ENCODE data around the gene MKLN1. TPM values are rescaled to one million over a fixed set of nuclear protein-coding genes. Genes with fewer than 3 reads are reported as not detected.

Gene MKLN1
- 77.0 TPM for total RNA-seq
- 24.4 TPM for polyA plus RNA-seq (ENCODE audit: insufficient read depth, low read depth, low replicate concordance)
- long read RNA-seq, donor 1, full-length matches to known transcripts, result 4 of 4 reads
- long read RNA-seq, donor 1, partial matches to known transcripts, result 0 of 4 reads
- long read RNA-seq, donor 1, other reads (novel, unspliced or antisense), result 0 of 4 reads
- long read RNA-seq, donor 2, full-length matches to known transcripts, result 5 of 5 reads
- long read RNA-seq, donor 2, partial matches to known transcripts, result 0 of 5 reads
- long read RNA-seq, donor 2, other reads (novel, unspliced or antisense), result 0 of 5 reads
- long read RNA-seq, donor 3, full-length matches to known transcripts, result 3 of 891 reads
- long read RNA-seq, donor 3, partial matches to known transcripts, result 875 of 891 reads
- long read RNA-seq, donor 3, other reads (novel, unspliced or antisense), result 13 of 891 reads
- long read RNA-seq, donor 4, full-length matches to known transcripts, result 7 of 12 reads
- long read RNA-seq, donor 4, partial matches to known transcripts, result 5 of 12 reads
- long read RNA-seq, donor 4, other reads (novel, unspliced or antisense), result 0 of 12 reads
- long read RNA-seq, donor 5, full-length matches to known transcripts, result 1 of 1 reads
- long read RNA-seq, donor 5, partial matches to known transcripts, result 0 of 1 reads
- long read RNA-seq, donor 5, other reads (novel, unspliced or antisense), result 0 of 1 reads
- long read RNA-seq, donor 6, full-length matches to known transcripts, result 3 of 58 reads
- long read RNA-seq, donor 6, partial matches to known transcripts, result 50 of 58 reads
- long read RNA-seq, donor 6, other reads (novel, unspliced or antisense), result 5 of 58 reads
- long read RNA-seq, donor 7, full-length matches to known transcripts, result 15 of 50 reads
- long read RNA-seq, donor 7, partial matches to known transcripts, result 5 of 50 reads
- long read RNA-seq, donor 7, other reads (novel, unspliced or antisense), result 30 of 50 reads
- long read RNA-seq, donor 8, full-length matches to known transcripts, result 2 of 2 reads
- long read RNA-seq, donor 8, partial matches to known transcripts, result 0 of 2 reads
- long read RNA-seq, donor 8, other reads (novel, unspliced or antisense), result 0 of 2 reads
- long read RNA-seq, donor 9, full-length matches to known transcripts, result 3 of 3 reads
- long read RNA-seq, donor 9, partial matches to known transcripts, result 0 of 3 reads
- long read RNA-seq, donor 9, other reads (novel, unspliced or antisense), result 0 of 3 reads
- long read RNA-seq, donor 10, full-length matches to known transcripts, result 6 of 644 reads
- long read RNA-seq, donor 10, partial matches to known transcripts, result 586 of 644 reads
- long read RNA-seq, donor 10, other reads (novel, unspliced or antisense), result 52 of 644 reads

- intact Hi-C loops (cut with DNase I), result no loop called here
- peak within 1 kb of the TSS; percentile 84 to 96 (median 89) for H3K9ac ChIP-seq (ENCODE audit: low read length in 3 of 3)
- no peak for FAIRE-seq
- H3K9me3 ChIP-seq (ENCODE audit: control insufficient read depth in 2 of 3, insufficient read depth in 1 of 3, low read length in 3 of 3), result no peaks in the 10 kb centered on the region
- H3K4me1 ChIP-seq (ENCODE audit: control insufficient read depth in 2 of 3, insufficient read depth in 2 of 3, low read depth in 1 of 3, low read length in 3 of 3), result peaks cover 0 to 24% (median 18%) of the 10 kb centered on the region in 3 donors
- no peaks in the 10 kb centered on the region for H3K27me3 ChIP-seq (ENCODE audit: control insufficient read depth, insufficient read depth, low read length)
- peak within 1 kb of the TSS; percentile 98 to 99 for H3K27ac ChIP-seq (ENCODE audit: low read depth in 2 of 2, low read length in 2 of 2)
- peak; percentile 92 to 97 (median 96) for DNase-seq
- H3K4me3 ChIP-seq (ENCODE audit: low read length in 3 of 3), result peak within 1 kb of the TSS; percentile 76 to 89 (median 88)
- TF ChIP-seq CTCF (IDR thresholded peaks at IDR 0.05; ENCODE audit: borderline replicate concordance, extremely low read depth, insufficient read depth), result no peak
- peaks cover 0 to 4% (median 0%) of the 10 kb centered on the region in 3 donors for H3K36me3 ChIP-seq (ENCODE audit: control insufficient read depth in 2 of 3, insufficient read depth in 3 of 3, low read length in 3 of 3)
Measured at GRCh38 chr7:131327626-131328376, at the start of gene MKLN1. Gene MKLN1, plus strand, starts transcription at chr7:131327876. Its CDS starts 24 bp downstream, at chr7:131327900.

GRCh38 chr7:131279044-131279443 lies 48.6 kb upstream of the MKLN1 start:
- H3K36me3 ChIP-seq (ENCODE audit: control insufficient read depth in 2 of 3, insufficient read depth in 3 of 3, low read length in 3 of 3), result no peaks in the 10 kb centered on the region
- FAIRE-seq, result no peak

More at GRCh38 chr7:131279044-131279443, 48.6 kb upstream of the MKLN1 start:
- H3K27me3 ChIP-seq (ENCODE audit: control insufficient read depth, insufficient read depth, low read length), result no peaks in the 10 kb centered on the region
- H3K27ac ChIP-seq (ENCODE audit: low read depth in 2 of 2, low read length in 2 of 2), result no peak overlapping the region
- H3K4me3 ChIP-seq (ENCODE audit: low read length in 3 of 3), result no peak overlapping the region
- intact Hi-C loops (cut with DNase I), result no loop called here
- no peak overlapping the region for H3K9ac ChIP-seq (ENCODE audit: low read length in 3 of 3)
- no peak for DNase-seq
- no peaks in the 10 kb centered on the region for H3K4me1 ChIP-seq (ENCODE audit: control insufficient read depth in 2 of 3, insufficient read depth in 2 of 3, low read depth in 1 of 3, low read length in 3 of 3)
- TF ChIP-seq CTCF (IDR thresholded peaks at IDR 0.05; ENCODE audit: borderline replicate concordance, extremely low read depth, insufficient read depth), result no peak
- peaks cover 0 to 5% (median 0%) of the 10 kb centered on the region in 3 donors for H3K9me3 ChIP-seq (ENCODE audit: control insufficient read depth in 2 of 3, insufficient read depth in 1 of 3, low read length in 3 of 3)
